Subcutaneous abdominal adipose tissue (tissue), 5 donors: Measurements from ENCODE around the gene PIAS1.

ENCODE experiments used
- H3K27ac ChIP-seq: one replicate; pipeline ENCODE4 v1.7.0; 2013; ENCODE audit warnings: low read depth, mild to moderate bottlenecking, inconsistent platforms, low read length, moderate library complexity
- H3K27me3 ChIP-seq, 5 donors: one replicate each; pipeline ENCODE4 v1.7.0; 2013; ENCODE audit warnings: low read length in 5 of 5, inconsistent platforms in 1 of 5; ENCODE audit not compliant: control insufficient read depth in 5 of 5, insufficient read depth in 4 of 5
- H3K36me3 ChIP-seq, 5 donors: one replicate each; pipeline ENCODE4 v1.7.0; 2013; ENCODE audit warnings: low read length in 5 of 5; ENCODE audit not compliant: control insufficient read depth in 5 of 5, insufficient read depth in 5 of 5
- H3K4me1 ChIP-seq, 5 donors: one replicate each; pipeline ENCODE4 v1.7.0; 2013; ENCODE audit warnings: low read length in 5 of 5, mild to moderate bottlenecking in 3 of 5, moderate library complexity in 1 of 5; ENCODE audit not compliant: control insufficient read depth in 5 of 5, insufficient read depth in 5 of 5
- H3K4me3 ChIP-seq, 5 donors: one replicate each; pipeline ENCODE4 v1.7.0; 2013; ENCODE audit warnings: low read length in 5 of 5, low read depth in 1 of 5
- H3K9ac ChIP-seq, 5 donors: one replicate each; pipeline ENCODE4 v1.7.0; 2013; ENCODE audit warnings: low read length in 5 of 5, mild to moderate bottlenecking in 4 of 5, moderate library complexity in 3 of 5
- H3K9me3 ChIP-seq, 5 donors: one replicate each; pipeline ENCODE4 v1.7.0; 2013; ENCODE audit warnings: low read length in 5 of 5; ENCODE audit not compliant: control insufficient read depth in 5 of 5
- donor health status: healthy.
- donor health status: healthy.
- donor health status: healthy.
- donor health status: healthy.
- donor health status: healthy.

The PIAS1 gene

GRCh38 chr15:68034081-68034480 is 20.0 kb upstream of the PIAS1 start:
- H3K4me3 ChIP-seq = no peak overlapping the region
- H3K4me1 ChIP-seq = peaks cover 0 to 6% (median 0%) of the 10 kb centered on the region in 5 donors
- no peaks in the 10 kb centered on the region for H3K9me3 ChIP-seq
- H3K36me3 ChIP-seq = no peaks in the 10 kb centered on the region
- no peaks in the 10 kb centered on the region for H3K27me3 ChIP-seq
- no peak overlapping the region for H3K9ac ChIP-seq
- no peak overlapping the region for H3K27ac ChIP-seq

GRCh38 chr15:68034719-68035293 is 19.3 kb upstream of the PIAS1 start:
- H3K27me3 ChIP-seq = no peaks in the 10 kb centered on the region
- H3K9ac ChIP-seq = no peak overlapping the region
- no peak overlapping the region for H3K4me3 ChIP-seq
- no peaks in the 10 kb centered on the region for H3K36me3 ChIP-seq
- no peak overlapping the region for H3K27ac ChIP-seq
- H3K4me1 ChIP-seq = peaks cover 0 to 6% (median 0%) of the 10 kb centered on the region in 5 donors
- no peaks in the 10 kb centered on the region for H3K9me3 ChIP-seq

GRCh38 chr15:68038246-68038645 is 15.9 kb upstream of the PIAS1 start:
- Histone ChIP-seq H3K4me1 (no peaks in the 10 kb centered on the region), H3K9ac (no peak overlapping the region), H3K4me3 (no peak overlapping the region), H3K9me3 (peaks cover 0 to 5% (median 0%) of the 10 kb centered on the region in 5 donors), H3K27ac (no peak overlapping the region), H3K27me3 (no peaks in the 10 kb centered on the region), H3K36me3 (no peaks in the 10 kb centered on the region)

- Histone ChIP-seq H3K27me3 (no peaks in the 10 kb centered on the region), H3K9me3 (peaks cover 0 to 5% (median 0%) of the 10 kb centered on the region in 5 donors), H3K36me3 (no peaks in the 10 kb centered on the region), H3K4me1 (no peaks in the 10 kb centered on the region), H3K27ac (no peak overlapping the region), H3K4me3 (no peak overlapping the region), H3K9ac (no peak overlapping the region)
These were observed 14.0 kb upstream of the PIAS1 start for GRCh38 chr15:68040144-68040543.

- Histone ChIP-seq H3K27me3 (no peaks in the 10 kb centered on the region), H3K9ac (no peak overlapping the region), H3K36me3 (no peaks in the 10 kb centered on the region), H3K4me1 (no peaks in the 10 kb centered on the region), H3K27ac (no peak overlapping the region), H3K4me3 (no peak overlapping the region), H3K9me3 (peaks cover 0 to 5% (median 2%) of the 10 kb centered on the region in 5 donors)
These were observed 11.8 kb upstream of the PIAS1 start for GRCh38 chr15:68042156-68042854.

- no peak overlapping the region for H3K27ac ChIP-seq
- peaks cover 0 to 5% (median 2%) of the 10 kb centered on the region in 5 donors for H3K9me3 ChIP-seq
- no peak overlapping the region for H3K4me3 ChIP-seq
- no peaks in the 10 kb centered on the region for H3K27me3 ChIP-seq
- no peaks in the 10 kb centered on the region for H3K4me1 ChIP-seq
- H3K36me3 ChIP-seq = no peaks in the 10 kb centered on the region
- no peak overlapping the region for H3K9ac ChIP-seq
These were observed 11.3 kb upstream of the PIAS1 start for GRCh38 chr15:68042855-68043222.

- no peaks in the 10 kb centered on the region for H3K4me1 ChIP-seq
- H3K36me3 ChIP-seq = no peaks in the 10 kb centered on the region
- no peak overlapping the region for H3K27ac ChIP-seq
- no peak overlapping the region for H3K9ac ChIP-seq
- no peak overlapping the region for H3K4me3 ChIP-seq
- H3K27me3 ChIP-seq = no peaks in the 10 kb centered on the region
- peaks cover 0 to 3% (median 0%) of the 10 kb centered on the region in 5 donors for H3K9me3 ChIP-seq
These were observed 8.5 kb upstream of the PIAS1 start for GRCh38 chr15:68045289-68046265.

GRCh38 chr15:68047826-68048225 is 6.3 kb upstream of the PIAS1 start:
- Histone ChIP-seq H3K9ac (no peak overlapping the region), H3K4me1 (no peaks in the 10 kb centered on the region), H3K4me3 (no peak overlapping the region), H3K9me3 (peaks cover 0 to 3% (median 0%) of the 10 kb centered on the region in 5 donors), H3K27ac (no peak overlapping the region), H3K36me3 (no peaks in the 10 kb centered on the region), H3K27me3 (no peaks in the 10 kb centered on the region)

GRCh38 chr15:68051109-68051508 is 3.0 kb upstream of the PIAS1 start:
- no peaks in the 10 kb centered on the region for H3K27me3 ChIP-seq
- H3K27ac ChIP-seq = no peak overlapping the region
- peaks cover 0 to under 1% (median 0%) of the 10 kb centered on the region in 5 donors for H3K9me3 ChIP-seq
- H3K4me1 ChIP-seq = peaks cover 0 to 19% (median 17%) of the 10 kb centered on the region in 5 donors
- H3K36me3 ChIP-seq = no peaks in the 10 kb centered on the region
- no peak overlapping the region for H3K9ac ChIP-seq
- no peak overlapping the region for H3K4me3 ChIP-seq

- Histone ChIP-seq H3K27ac (no peak overlapping the region), H3K36me3 (no peaks in the 10 kb centered on the region), H3K9ac (no peak overlapping the region), H3K4me1 (peaks cover 0 to 27% (median 25%) of the 10 kb centered on the region in 5 donors), H3K9me3 (no peaks in the 10 kb centered on the region), H3K4me3 (no peak overlapping the region), H3K27me3 (no peaks in the 10 kb centered on the region)
These were observed 2.2 kb upstream of the PIAS1 start for GRCh38 chr15:68051907-68052306.
